Astrocyte (in vitro differentiated cells and primary cell): Measurements from ENCODE around the gene LAYN.

ENCODE experiments used
- CTCF ChIP-seq: IDR thresholded peaks from 2 replicates; pipeline ENCODE4 v1.5.1; 2011; ENCODE audit warnings: low read depth, mild to moderate bottlenecking, inconsistent platforms, low read length, moderate library complexity; ENCODE audit not compliant: insufficient read depth
- EZH2 ChIP-seq: IDR thresholded peaks from 2 replicates; pipeline ENCODE4 v1.6.1; 2012; ENCODE audit warnings: mild to moderate bottlenecking, low read length, inconsistent platforms; ENCODE audit not compliant: insufficient read depth

DNA sequence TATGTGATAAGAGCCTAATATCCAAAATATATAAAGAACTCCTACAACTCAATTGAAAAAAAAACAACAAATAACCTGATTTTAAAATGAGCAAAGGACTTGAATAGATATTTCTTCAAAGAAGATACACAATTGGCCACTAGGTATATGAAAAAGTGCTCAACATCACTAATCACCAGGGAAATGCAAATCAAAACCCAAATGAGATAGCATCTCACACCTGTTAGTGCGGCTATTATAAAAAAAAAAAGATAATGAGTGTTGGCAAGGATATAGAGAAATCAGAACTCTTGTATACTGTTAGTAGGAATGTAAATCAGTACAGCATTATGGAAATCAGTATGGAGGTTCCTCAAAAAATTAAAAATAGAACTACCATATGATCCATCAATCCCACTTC, 55.8 kb downstream of the LAYN start:
- TF ChIP-seq CTCF (no peak), EZH2 (no peak)
